Transverse colon (tissue), 4 donors: Measurements from ENCODE around the gene GNB1L. TPM values are rescaled to one million over a fixed set of nuclear protein-coding genes. Genes with fewer than 3 reads are reported as not detected.

Experiments used
- DNase-seq: peaks from one replicate; pipeline ENCODE4 v3.0.0-alpha.2; 2019
- H3K27ac ChIP-seq, 4 donors: fragments of 200-600 bp; sonication (generic); 2 replicates each; pipeline ENCODE4 v1.5.1; 2016 to 2018; ENCODE audit warnings: inconsistent platforms in 4 of 4
- H3K27me3 ChIP-seq: fragments of 200-600 bp; sonication (generic); 2 replicates; pipeline ENCODE4 v1.5.1; 2017; ENCODE audit warnings: inconsistent platforms
- H3K36me3 ChIP-seq, 4 donors: fragments of 200-600 bp; sonication (generic); 2 replicates each; pipeline ENCODE4 v1.5.1; 2017 to 2019; ENCODE audit warnings: inconsistent platforms in 4 of 4
- H3K4me1 ChIP-seq, 4 donors: fragments of 200-600 bp; sonication (generic); 2 replicates each; pipeline ENCODE4 v1.5.1; 2017 to 2020; ENCODE audit warnings: inconsistent platforms in 4 of 4
- H3K4me3 ChIP-seq, 4 donors: fragments of 200-600 bp; sonication (generic); 1 replicate in 1 of 4; 2 replicates in 3 of 4; pipeline versions ENCODE4 v1.5.1 to v1.6.1; 2017 to 2019; ENCODE audit warnings: inconsistent platforms in 4 of 4
- H3K9me3 ChIP-seq, 2 donors: fragments of 200-600 bp; sonication (generic); 2 replicates each; pipeline ENCODE4 v1.5.1; 2017 to 2019; ENCODE audit warnings: inconsistent platforms in 2 of 2
- EP300 ChIP-seq: sonication (generic); formaldehyde crosslinking; IDR thresholded peaks from one replicate; pipeline ENCODE4 v1.6.1; 2017; ENCODE audit warnings: antibody characterized with exemption, low read depth
- POLR2A ChIP-seq: fragments of 450-650 bp; IDR thresholded peaks from one replicate; pipeline ENCODE4 v1.6.1; 2016; ENCODE audit warnings: antibody characterized with exemption, mild to moderate bottlenecking, moderate library complexity
- POLR2AphosphoS5 ChIP-seq, 3 donors: sonication (generic); formaldehyde crosslinking; IDR thresholded peaks; one replicate each; pipeline ENCODE4 v1.6.1; 2016; ENCODE audit warnings: antibody characterized with exemption in 3 of 3
- WGBS, 2 donors: methylation state at CpG; one replicate each; pipeline ENCODE4 v1.1.5; 2018; ENCODE audit warnings: low coverage in 1 of 2; 5-methylcytosine and 5-hydroxymethylcytosine counted together
- in situ Hi-C, 4 donors: fragments of 200-750 bp; cut with MboI; loops; one replicate each; pipeline versions ENCODE4 v1.15.0 to v1.15.1; 2017; ENCODE audit warnings: low sequenced_read_pairs in 3 of 4, low pct_ligation_motif_present in 1 of 4, low pct_unique_long_range_greater_than_20kb in 1 of 4
- intact Hi-C: fragments of 100-400 bp; cut with DNase I; formaldehyde crosslinking; loops from one replicate; pipeline ENCODE4 v1.15.1; 2023; ENCODE audit warnings: low total_unique reads
- total RNA-seq, 4 donors: library from RNA; depleted of rRNA; stranded (reverse); fragments of >200 nt; gene quantifications; one replicate each; pipeline ENCODE4 v1.1.0, GENCODE V29; 2016
- TF ChIP-seq, protein P1 (sequence below), 5 experiments: fragments of 200-600 bp in 3 of 5; fragments of 450-650 bp in 2 of 5; sonication (generic) in 3 of 5; IDR thresholded peaks; 1 replicate in 2 of 5; 2 replicates in 3 of 5; pipeline ENCODE4 v1.5.1; 2016 to 2017; ENCODE audit warnings: antibody characterized with exemption in 5 of 5, inconsistent platforms in 3 of 5, mild to moderate bottlenecking in 2 of 5, moderate library complexity in 1 of 5

GNB1L gene
- total RNA-seq, 4 donors from 2014 or later: 0.80 to 4.8 (median 2.8) TPM

DNA sequence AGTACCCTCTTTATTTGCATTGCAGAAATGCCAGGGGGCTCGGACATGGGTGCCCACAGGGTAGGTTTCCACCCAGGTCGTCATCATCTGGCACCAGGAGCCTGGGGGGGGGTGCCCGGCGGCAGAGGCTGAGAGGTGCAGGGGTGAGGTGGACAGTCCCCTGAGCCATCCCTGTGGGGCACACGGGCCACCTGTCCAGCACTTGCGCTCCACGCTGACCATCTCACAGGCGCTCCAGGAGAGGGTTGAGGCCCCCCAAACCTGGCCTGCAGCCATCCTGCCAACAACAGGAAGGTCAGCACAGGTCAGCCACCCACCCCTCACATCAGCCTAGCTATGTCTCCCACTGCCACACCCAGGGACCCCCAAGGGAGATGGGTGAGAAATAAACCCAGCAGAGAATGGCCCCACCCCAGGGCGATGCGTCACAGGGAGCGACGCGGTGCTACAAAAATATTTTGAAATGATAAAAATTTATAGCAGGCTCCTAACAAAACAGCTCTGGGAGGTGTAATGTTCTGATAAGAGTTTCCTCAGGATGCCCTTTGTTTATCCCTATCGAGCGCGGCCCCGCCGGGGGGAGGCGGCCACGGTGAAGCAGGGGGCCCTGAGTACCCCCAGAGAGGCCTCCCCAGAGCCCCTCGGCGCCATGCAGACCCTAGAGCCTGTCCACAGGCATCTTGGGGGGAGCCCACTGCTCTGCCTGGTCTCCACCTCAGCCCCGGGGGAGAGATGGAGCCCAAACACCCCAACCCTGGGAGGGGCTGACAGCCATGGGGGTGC, 21.0 kb upstream of the GNB1L start:
- Histone ChIP-seq H3K4me3 (no peak overlapping the region), H3K36me3 (no peaks in the 10 kb centered on the region), H3K4me1 (peaks cover 11 to 41% (median 27%) of the 10 kb centered on the region in 4 donors), H3K9me3 (no peaks in the 10 kb centered on the region), H3K27ac (no peak overlapping the region), H3K27me3 (no peaks in the 10 kb centered on the region)
- WGBS, 2 donors: 56% methylated on average over 20 of the region's 23 CpGs; no CpG with 5 or more reads in 1 of the 2 donors
- DNase-seq: no peak
- in situ Hi-C loops: no loop called here
- TF ChIP-seq POLR2A: no peak
- TF ChIP-seq, protein P1, sequence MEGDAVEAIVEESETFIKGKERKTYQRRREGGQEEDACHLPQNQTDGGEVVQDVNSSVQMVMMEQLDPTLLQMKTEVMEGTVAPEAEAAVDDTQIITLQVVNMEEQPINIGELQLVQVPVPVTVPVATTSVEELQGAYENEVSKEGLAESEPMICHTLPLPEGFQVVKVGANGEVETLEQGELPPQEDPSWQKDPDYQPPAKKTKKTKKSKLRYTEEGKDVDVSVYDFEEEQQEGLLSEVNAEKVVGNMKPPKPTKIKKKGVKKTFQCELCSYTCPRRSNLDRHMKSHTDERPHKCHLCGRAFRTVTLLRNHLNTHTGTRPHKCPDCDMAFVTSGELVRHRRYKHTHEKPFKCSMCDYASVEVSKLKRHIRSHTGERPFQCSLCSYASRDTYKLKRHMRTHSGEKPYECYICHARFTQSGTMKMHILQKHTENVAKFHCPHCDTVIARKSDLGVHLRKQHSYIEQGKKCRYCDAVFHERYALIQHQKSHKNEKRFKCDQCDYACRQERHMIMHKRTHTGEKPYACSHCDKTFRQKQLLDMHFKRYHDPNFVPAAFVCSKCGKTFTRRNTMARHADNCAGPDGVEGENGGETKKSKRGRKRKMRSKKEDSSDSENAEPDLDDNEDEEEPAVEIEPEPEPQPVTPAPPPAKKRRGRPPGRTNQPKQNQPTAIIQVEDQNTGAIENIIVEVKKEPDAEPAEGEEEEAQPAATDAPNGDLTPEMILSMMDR (IDR thresholded peaks at IDR 0.05): no peak
- TF ChIP-seq POLR2AphosphoS5 (IDR thresholded peaks at IDR 0.05): no peak
- TF ChIP-seq EP300: no peak
- intact Hi-C loops: no loop called here

- intact Hi-C loops (no loop called here), in situ Hi-C loops (no loop called here)
- DNase-seq: no peak
- H3K4me1 ChIP-seq: peaks cover 11 to 37% (median 26%) of the 10 kb centered on the region in 4 donors
- peak overlapping the region in 1 of 4 donors; percentile 44 for H3K27ac ChIP-seq
- no peaks in the 10 kb centered on the region for H3K36me3 ChIP-seq
- no peak overlapping the region for H3K4me3 ChIP-seq
- TF ChIP-seq EP300 (no peak), POLR2AphosphoS5 (IDR thresholded peaks at IDR 0.05) (no peak), POLR2A (no peak)
- TF ChIP-seq, protein P1 (IDR thresholded peaks at IDR 0.05): no peak
- no peaks in the 10 kb centered on the region for H3K9me3 ChIP-seq
- H3K27me3 ChIP-seq: no peaks in the 10 kb centered on the region
- 50% methylated on average over 4 of the region's 12 CpGs; no CpG with 5 or more reads in 1 of the 2 donors for WGBS, 2 donors
Measured at GRCh38 chr22:19875061-19875530, 20.4 kb upstream of the GNB1L start.

GRCh38 chr22:19874307-19875060, 19.8 kb upstream of the GNB1L start:
- no peaks in the 10 kb centered on the region for H3K9me3 ChIP-seq
- no peaks in the 10 kb centered on the region for H3K27me3 ChIP-seq
- H3K36me3 ChIP-seq: no peaks in the 10 kb centered on the region
- H3K27ac ChIP-seq: peak overlapping the region in 1 of 4 donors; percentile 44
- in situ Hi-C loops: no loop called here
- H3K4me1 ChIP-seq: peaks cover 11 to 37% (median 26%) of the 10 kb centered on the region in 4 donors
- 50% methylated on average over 25 of the region's 27 CpGs; no CpG with 5 or more reads in 1 of the 2 donors for WGBS, 2 donors
- no peak overlapping the region for H3K4me3 ChIP-seq
- intact Hi-C loops: no loop called here
- DNase-seq: no peak
- TF ChIP-seq EP300: no peak
- TF ChIP-seq POLR2A: no peak
- TF ChIP-seq POLR2AphosphoS5 (IDR thresholded peaks at IDR 0.05): no peak
- TF ChIP-seq, protein P1 (IDR thresholded peaks at IDR 0.05): no peak

GRCh38 chr22:19873960-19874306, 19.3 kb upstream of the GNB1L start:
- WGBS, 2 donors: 66% methylated on average over 7 of the region's 7 CpGs; no CpG with 5 or more reads in 1 of the 2 donors
- no peak for DNase-seq
- Histone ChIP-seq H3K27me3 (no peaks in the 10 kb centered on the region), H3K9me3 (no peaks in the 10 kb centered on the region), H3K4me3 (no peak overlapping the region), H3K27ac (peak overlapping the region in 1 of 4 donors; percentile 44), H3K4me1 (peaks cover 11 to 37% (median 29%) of the 10 kb centered on the region in 4 donors), H3K36me3 (no peaks in the 10 kb centered on the region)
- intact Hi-C loops: no loop called here
- in situ Hi-C loops: no loop called here
- no peak for TF ChIP-seq POLR2A
- no peak for TF ChIP-seq POLR2AphosphoS5 (IDR thresholded peaks at IDR 0.05)
- TF ChIP-seq EP300: no peak
- TF ChIP-seq, protein P1 (IDR thresholded peaks at IDR 0.05): no peak
